Endodermal cell (in vitro differentiated cells): ENCODE results near the gene NDUFV2. TPM values are rescaled to one million over a fixed set of nuclear protein-coding genes. Genes with fewer than 3 reads are reported as not detected.

Experiments used
- DNase-seq: peaks from one replicate; pipeline ENCODE4 v3.0.0-alpha.2; 2017
- H3K27ac ChIP-seq: 2 replicates; pipeline ENCODE4 v1.5.1; 2013; ENCODE audit warnings: mild to moderate bottlenecking, low read depth, low read length, moderate library complexity
- H3K27me3 ChIP-seq: 2 replicates; pipeline ENCODE4 v1.6.1; 2013; ENCODE audit warnings: mild to moderate bottlenecking, low read length, moderate library complexity; ENCODE audit not compliant: insufficient read depth, control insufficient read depth, poor library complexity, severe bottlenecking
- H3K36me3 ChIP-seq: 2 replicates; pipeline ENCODE4 v1.7.0; 2013; ENCODE audit warnings: mild to moderate bottlenecking, low read length, moderate library complexity; ENCODE audit not compliant: control insufficient read depth, insufficient read depth
- H3K4me1 ChIP-seq: one replicate; pipeline ENCODE4 v1.7.0; 2013; ENCODE audit warnings: low read length; ENCODE audit not compliant: control insufficient read depth, insufficient read depth
- H3K4me3 ChIP-seq: 2 replicates; pipeline ENCODE4 v1.5.1; 2013; ENCODE audit warnings: mild to moderate bottlenecking, low read length, moderate library complexity
- H3K9ac ChIP-seq: 2 replicates; pipeline ENCODE4 v1.6.1; 2013; ENCODE audit warnings: mild to moderate bottlenecking, low read length, moderate library complexity; ENCODE audit not compliant: poor library complexity, severe bottlenecking; ENCODE audit errors: extremely low read depth
- H3K9me3 ChIP-seq: 2 replicates; pipeline ENCODE4 v1.6.1; 2013; ENCODE audit warnings: mild to moderate bottlenecking, low read length, moderate library complexity; ENCODE audit not compliant: control insufficient read depth
- H3K27ac Mint-ChIP-seq: 2 replicates; pipeline ENCODE4 v1.8.0; 2020; ENCODE audit warnings: mixed read lengths
- H3K27me3 Mint-ChIP-seq: 2 replicates; pipeline ENCODE4 v1.8.0; 2021; ENCODE audit warnings: mild to moderate bottlenecking, mixed read lengths; ENCODE audit not compliant: insufficient read depth
- H3K36me3 Mint-ChIP-seq: 2 replicates; pipeline ENCODE4 v1.8.0; 2020; ENCODE audit warnings: low read depth, mixed read lengths
- H3K4me1 Mint-ChIP-seq: 2 replicates; pipeline ENCODE4 v1.8.0; 2020; ENCODE audit warnings: mixed read lengths
- H3K4me3 Mint-ChIP-seq: 2 replicates; pipeline ENCODE4 v1.8.0; 2020; ENCODE audit warnings: mild to moderate bottlenecking, moderate library complexity, mixed read lengths
- H3K9me3 Mint-ChIP-seq: 2 replicates; pipeline ENCODE4 v1.8.0; 2020; ENCODE audit warnings: mild to moderate bottlenecking, mixed read lengths
- WGBS, 2 experiments: methylation state at CpG; one replicate each; pipeline versions ENCODE4 v1.1.5 to v1.1.7; 2013; ENCODE audit warnings: missing lambda C conversion rate in 2 of 2, mixed read lengths in 1 of 2; ENCODE audit not compliant: insufficient coverage in 1 of 2, insufficient read length in 1 of 2; 5-methylcytosine and 5-hydroxymethylcytosine counted together
- total RNA-seq, 2 donors: library from RNA; stranded (reverse); fragmentation: NEBNext Ultra II Directional in 1 of 2; extraction: Animal tissue kit (Norgen Biotek cat#: 25700) in 1 of 2; gene quantifications; 2 replicates in 1 of 2; 3 replicates in 1 of 2; pipeline ENCODE4 v1.2.1, GENCODE V29; 2021
- TF ChIP-seq, protein P1 (sequence below): fragments of 200-600 bp; sonication (generic); conservative IDR thresholded peaks from 2 replicates; pipeline ENCODE4 v1.5.0; 2021; ENCODE audit warnings: antibody characterized with exemption, mild to moderate bottlenecking

Gene NDUFV2
- total RNA-seq, 2 donors from 2014 or later, result 123 to 138 TPM

DNA sequence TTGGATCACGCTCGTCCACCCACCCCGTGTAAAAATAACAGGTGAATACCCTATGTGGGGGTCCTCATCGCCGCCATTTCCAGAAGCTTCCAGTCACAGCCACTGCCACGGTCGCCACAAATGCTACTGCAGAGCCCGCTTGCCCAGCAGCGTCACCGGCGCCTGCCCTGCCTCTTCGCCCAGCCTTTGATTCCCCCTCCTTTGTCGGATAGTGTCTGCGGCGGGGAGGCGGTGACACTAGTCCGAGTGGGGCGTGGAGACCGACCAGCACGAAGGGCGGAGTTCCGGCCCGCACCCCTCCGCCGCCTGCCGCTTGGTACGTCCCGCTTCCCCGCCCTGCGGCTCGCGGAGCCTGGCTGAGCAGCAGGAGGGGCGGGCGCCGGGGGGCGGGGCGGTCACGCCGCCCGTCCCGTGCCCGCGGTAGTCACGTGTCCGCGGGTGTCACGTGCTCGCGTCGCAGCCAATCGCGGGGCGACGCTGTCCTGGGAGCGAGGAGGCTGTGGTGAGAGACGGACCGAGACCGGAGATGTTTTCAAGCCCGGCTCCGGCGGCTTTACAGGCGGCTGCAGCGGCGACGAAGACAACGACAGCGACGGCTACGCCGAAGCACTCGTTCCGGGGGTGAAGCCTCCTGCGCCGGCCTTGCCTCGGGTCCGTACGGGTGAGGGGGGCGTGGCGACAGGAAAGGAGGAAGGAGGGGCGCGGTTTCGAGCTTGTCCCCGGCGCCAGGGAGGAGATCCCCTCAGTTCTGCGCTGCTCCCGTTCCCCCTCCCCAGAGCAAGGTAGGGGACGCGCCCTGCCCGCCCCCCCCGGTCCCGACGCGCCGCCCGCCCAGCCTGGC, 34.0 kb downstream of the NDUFV2 start, which contains the start of gene ANKRD12:
TSS of gene ANKRD12 (plus strand) at position 467 of the 841 bp plus-strand sequence. CDS start 45,652 bp downstream, outside the sequence.
- peaks cover 31% of the 10 kb centered on the region for H3K4me1 Mint-ChIP-seq
- Histone ChIP-seq H3K36me3 (peaks cover 21% of the 10 kb centered on the region), H3K27ac (peak within 1 kb of the TSS; percentile 96), H3K4me3 (peak within 1 kb of the TSS; percentile 88), H3K27me3 (no peaks in the 10 kb centered on the region), H3K4me1 (peaks cover 3% of the 10 kb centered on the region), H3K9me3 (no peaks in the 10 kb centered on the region), H3K9ac (peak within 1 kb of the TSS; percentile 88)
- TF ChIP-seq, protein P1, sequence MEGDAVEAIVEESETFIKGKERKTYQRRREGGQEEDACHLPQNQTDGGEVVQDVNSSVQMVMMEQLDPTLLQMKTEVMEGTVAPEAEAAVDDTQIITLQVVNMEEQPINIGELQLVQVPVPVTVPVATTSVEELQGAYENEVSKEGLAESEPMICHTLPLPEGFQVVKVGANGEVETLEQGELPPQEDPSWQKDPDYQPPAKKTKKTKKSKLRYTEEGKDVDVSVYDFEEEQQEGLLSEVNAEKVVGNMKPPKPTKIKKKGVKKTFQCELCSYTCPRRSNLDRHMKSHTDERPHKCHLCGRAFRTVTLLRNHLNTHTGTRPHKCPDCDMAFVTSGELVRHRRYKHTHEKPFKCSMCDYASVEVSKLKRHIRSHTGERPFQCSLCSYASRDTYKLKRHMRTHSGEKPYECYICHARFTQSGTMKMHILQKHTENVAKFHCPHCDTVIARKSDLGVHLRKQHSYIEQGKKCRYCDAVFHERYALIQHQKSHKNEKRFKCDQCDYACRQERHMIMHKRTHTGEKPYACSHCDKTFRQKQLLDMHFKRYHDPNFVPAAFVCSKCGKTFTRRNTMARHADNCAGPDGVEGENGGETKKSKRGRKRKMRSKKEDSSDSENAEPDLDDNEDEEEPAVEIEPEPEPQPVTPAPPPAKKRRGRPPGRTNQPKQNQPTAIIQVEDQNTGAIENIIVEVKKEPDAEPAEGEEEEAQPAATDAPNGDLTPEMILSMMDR, result no peak
- H3K4me3 Mint-ChIP-seq, result peak within 1 kb of the TSS; percentile 94
- H3K27ac Mint-ChIP-seq, result peak within 1 kb of the TSS; percentile 98
- 0% methylated on average over 27 to 95 of the region's 95 CpGs for WGBS, 2 experiments
- no peaks in the 10 kb centered on the region for H3K27me3 Mint-ChIP-seq
- peak; percentile 97 for DNase-seq
- H3K36me3 Mint-ChIP-seq, result peaks cover 25% of the 10 kb centered on the region
- no peaks in the 10 kb centered on the region for H3K9me3 Mint-ChIP-seq

DNA sequence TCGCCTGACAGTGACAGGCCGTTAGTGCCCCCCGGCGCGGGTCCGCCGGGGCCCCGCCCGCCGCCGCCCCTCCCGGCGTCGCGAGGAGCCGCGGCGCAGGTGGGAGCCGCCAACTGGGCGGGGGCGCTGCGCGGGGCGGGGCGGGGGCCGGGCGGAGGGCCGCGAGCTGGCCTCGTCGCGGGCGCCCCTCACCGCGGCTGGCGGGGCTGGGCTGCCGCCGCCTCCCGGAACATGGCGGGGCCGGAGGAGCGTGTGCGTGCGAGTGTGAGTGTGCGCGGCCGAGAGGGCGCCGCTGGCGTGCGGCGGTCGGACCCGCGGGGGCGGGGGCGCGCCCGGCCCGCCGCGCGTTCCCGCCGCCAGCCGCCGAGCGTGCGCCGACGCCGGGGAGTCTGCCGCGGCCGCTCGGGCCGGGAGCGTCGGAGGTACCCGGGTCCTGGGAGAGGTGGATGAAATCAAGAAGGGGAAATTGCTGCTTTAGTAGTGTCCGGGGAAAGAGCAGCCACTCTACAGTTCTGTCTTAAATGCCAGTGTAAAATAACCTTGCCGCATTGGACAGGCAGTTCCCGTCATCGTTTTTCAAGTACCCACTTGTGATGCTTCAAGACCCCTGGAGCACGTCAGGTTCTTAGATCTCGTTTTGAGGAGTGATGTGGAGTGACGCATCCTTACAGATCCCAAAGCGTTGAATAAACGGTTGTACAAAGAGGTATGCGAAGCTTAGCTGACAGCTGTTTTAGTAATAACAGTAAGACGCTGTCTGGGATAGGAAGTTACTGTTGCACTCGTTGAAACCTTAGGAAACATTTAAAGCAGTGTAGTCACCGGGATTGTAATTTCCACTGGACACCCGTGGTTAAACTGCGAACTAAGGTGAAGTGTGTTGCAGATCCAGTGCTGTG, 34.9 kb downstream of the NDUFV2 start:
- WGBS, 2 experiments, result 2 to 5% methylated on average over 20 to 95 of the region's 95 CpGs
- Histone ChIP-seq H3K27ac (peak overlapping the region; percentile 96), H3K27me3 (no peaks in the 10 kb centered on the region), H3K36me3 (peaks cover 13% of the 10 kb centered on the region), H3K4me1 (peaks cover 3% of the 10 kb centered on the region), H3K4me3 (peak overlapping the region; percentile 88), H3K9ac (peak overlapping the region; percentile 88), H3K9me3 (no peaks in the 10 kb centered on the region)
- peak overlapping the region; percentile 94 for H3K4me3 Mint-ChIP-seq
- no peaks in the 10 kb centered on the region for H3K27me3 Mint-ChIP-seq
- peak; percentile 78 for DNase-seq
- H3K4me1 Mint-ChIP-seq, result peaks cover 31% of the 10 kb centered on the region
- peak overlapping the region; percentile 89 for H3K27ac Mint-ChIP-seq
- H3K9me3 Mint-ChIP-seq, result no peaks in the 10 kb centered on the region
- TF ChIP-seq, protein P1, result no peak
- H3K36me3 Mint-ChIP-seq, result peaks cover 16% of the 10 kb centered on the region

DNA sequence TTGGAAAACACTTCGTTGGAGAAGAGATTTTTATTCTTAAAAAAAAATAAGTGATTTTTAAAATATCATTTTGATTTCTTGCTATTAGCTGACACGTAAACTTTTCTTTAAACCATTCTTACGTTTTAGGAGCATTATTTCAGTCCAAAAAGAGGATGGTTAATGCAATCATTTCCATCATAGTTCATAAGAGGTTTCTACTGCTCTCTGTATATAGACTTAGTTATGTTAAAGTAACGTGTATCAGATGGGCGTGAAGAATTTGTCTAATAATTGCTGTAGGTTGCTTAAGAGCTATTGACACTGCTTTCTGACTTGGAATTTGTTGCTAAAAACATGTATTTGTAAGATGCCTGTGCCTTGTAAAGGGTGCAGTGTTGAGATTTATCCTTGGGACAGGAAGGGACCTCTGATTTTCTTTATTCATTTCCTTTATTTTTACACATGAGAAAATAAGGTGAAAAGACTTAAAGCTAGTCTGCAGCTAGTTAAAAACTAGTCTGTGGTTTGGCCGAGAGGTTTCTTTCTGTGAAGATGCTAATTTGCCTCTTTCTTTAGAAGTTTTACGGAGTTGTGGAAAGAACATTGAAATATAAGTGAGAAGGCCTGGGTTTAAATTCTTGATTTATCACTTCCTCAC, 37.0 kb downstream of the NDUFV2 start:
- TF ChIP-seq, protein P1, result no peak
- no peak overlapping the region for H3K9ac ChIP-seq
- Mint-ChIP-seq H3K4me3 (no peak overlapping the region), H3K27me3 (no peaks in the 10 kb centered on the region), H3K4me1 (peaks cover 28% of the 10 kb centered on the region), H3K9me3 (no peaks in the 10 kb centered on the region), H3K36me3 (peaks cover 2% of the 10 kb centered on the region), H3K27ac (no peak overlapping the region)
- no peaks in the 10 kb centered on the region for H3K9me3 ChIP-seq
- DNase-seq, result no peak
- 96 to 97% methylated on average over 3 to 5 of the region's 7 CpGs for WGBS, 2 experiments
- peaks cover 3% of the 10 kb centered on the region for H3K4me1 ChIP-seq
- H3K36me3 ChIP-seq, result peaks cover 2% of the 10 kb centered on the region
- H3K27ac ChIP-seq, result no peak overlapping the region
- H3K4me3 ChIP-seq, result no peak overlapping the region
- H3K27me3 ChIP-seq, result no peaks in the 10 kb centered on the region
